Keratinocyte (primary cell): ENCODE results near the gene DIS3L2. TPM values are rescaled to one million over a fixed set of nuclear protein-coding genes. Genes with fewer than 3 reads are reported as not detected.

Experiments used
- DNase-seq: peaks from one replicate; pipeline ENCODE4 v3.0.0-alpha.2; 2011; ENCODE audit warnings: low read depth, missing footprints, low spot score
- FAIRE-seq: peaks from 2 replicates; lab custom pipeline; 2011; peaks lifted over from hg19 to GRCh38; lab: Jason Lieb, UNC
- H2AFZ ChIP-seq: 2 replicates; pipeline ENCODE4 v1.6.0; 2012; ENCODE audit warnings: low read length, control low read depth, inconsistent platforms; ENCODE audit not compliant: control insufficient read depth
- H3K27ac ChIP-seq: 2 replicates; pipeline ENCODE4 v1.5.1; 2011; ENCODE audit warnings: low read length; ENCODE audit not compliant: control insufficient read depth, insufficient read depth
- H3K27me3 ChIP-seq: 3 replicates; pipeline ENCODE4 v1.6.0; 2011; ENCODE audit warnings: low read length; ENCODE audit not compliant: control insufficient read depth, insufficient read depth; ENCODE audit errors: extremely low read depth
- H3K36me3 ChIP-seq, 2 experiments: 2 replicates in 1 of 2; 3 replicates in 1 of 2; pipeline ENCODE4 v1.5.1; 2011; ENCODE audit warnings: low read length in 2 of 2, mild to moderate bottlenecking in 1 of 2; ENCODE audit not compliant: control insufficient read depth in 2 of 2, insufficient read depth in 2 of 2; ENCODE audit errors: extremely low read depth in 1 of 2
- H3K4me1 ChIP-seq: 3 replicates; pipeline ENCODE4 v1.5.1; 2011; ENCODE audit warnings: low read length; ENCODE audit not compliant: control insufficient read depth, insufficient read depth; ENCODE audit errors: extremely low read depth
- H3K4me2 ChIP-seq: 3 replicates; pipeline ENCODE4 v1.6.0; 2011; ENCODE audit warnings: low read depth, low read length; ENCODE audit not compliant: control insufficient read depth, insufficient read depth; ENCODE audit errors: extremely low read depth
- H3K4me3 ChIP-seq, 3 experiments: fragments of 200-600 bp in 1 of 3; sonication (generic) in 1 of 3; 2 replicates in 2 of 3; 3 replicates in 1 of 3; pipeline ENCODE4 v1.5.1; 2011 to 2016; ENCODE audit warnings: low read length in 3 of 3, mild to moderate bottlenecking in 3 of 3, control low read depth in 2 of 3, inconsistent platforms in 1 of 3, low read depth in 1 of 3, mixed read lengths in 1 of 3, mixed run types in 1 of 3, moderate library complexity in 1 of 3; ENCODE audit not compliant: control insufficient read depth in 2 of 3, insufficient read depth in 2 of 3; ENCODE audit errors: extremely low read depth in 1 of 3
- H3K79me2 ChIP-seq: 2 replicates; pipeline ENCODE4 v1.6.0; 2012; ENCODE audit warnings: low read length; ENCODE audit not compliant: control insufficient read depth, insufficient read depth
- H3K9ac ChIP-seq: 3 replicates; pipeline ENCODE4 v1.6.0; 2011; ENCODE audit warnings: low read length; ENCODE audit not compliant: control insufficient read depth, insufficient read depth; ENCODE audit errors: extremely low read depth
- H3K9me1 ChIP-seq: 3 replicates; pipeline ENCODE4 v1.6.0; 2011; ENCODE audit warnings: low read length; ENCODE audit not compliant: control insufficient read depth, insufficient read depth; ENCODE audit errors: extremely low read depth
- H3K9me3 ChIP-seq: 2 replicates; pipeline ENCODE4 v1.5.1; 2012; ENCODE audit warnings: low read depth, low read length; ENCODE audit not compliant: control insufficient read depth
- H4K20me1 ChIP-seq: 3 replicates; pipeline ENCODE4 v1.6.0; 2011; ENCODE audit warnings: low read length; ENCODE audit not compliant: control insufficient read depth, insufficient read depth; ENCODE audit errors: extremely low read depth
- CTCF ChIP-seq, 3 experiments: IDR thresholded peaks in 1 of 3; conservative IDR thresholded peaks in 1 of 3; optimal IDR thresholded peaks in 1 of 3; 2 replicates in 2 of 3; 3 replicates in 1 of 3; pipeline versions ENCODE3 to v1.5.1; 2011; ENCODE audit warnings: low read length in 3 of 3, mild to moderate bottlenecking in 3 of 3, moderate library complexity in 2 of 3, control low read depth in 1 of 3, inconsistent platforms in 1 of 3; ENCODE audit not compliant: insufficient read depth in 2 of 3; ENCODE audit errors: extremely low read depth in 1 of 3
- EZH2 ChIP-seq: IDR thresholded peaks from one replicate; pipeline ENCODE4 v1.6.1; 2012; ENCODE audit warnings: inconsistent platforms, mild to moderate bottlenecking, low read length, moderate library complexity
- dilution Hi-C: fragments of 300-500 bp; cut with MboI; formaldehyde crosslinking; loops from one replicate; pipeline ENCODE4 v1.7.0; 2020; ENCODE audit warnings: low sequenced_read_pairs; ENCODE audit not compliant: extremely low pct_ligation_motif_present
- polyA plus RNA-seq, 5 experiments: library from polyadenylated mRNA; depleted of rRNA in 3 of 5; stranded (reverse) in 3 of 5; stranded (forward) in 1 of 5; unstranded in 1 of 5; fragments of >200 nt; gene quantifications; 1 replicate in 1 of 5; 2 replicates in 3 of 5; 3 replicates in 1 of 5; pipeline versions ENCODE4 v1.2.1 to v1.2.3, GENCODE V29; 2011 to 2012; ENCODE audit warnings: missing spikeins in 2 of 5, low read depth in 1 of 5, low replicate concordance in 1 of 5

The DIS3L2 gene
- polyA plus RNA-seq, 1 donor (not counting 4 experiments of a cell fraction or from before 2014, with no cell fraction given) = 8.6 TPM

DNA sequence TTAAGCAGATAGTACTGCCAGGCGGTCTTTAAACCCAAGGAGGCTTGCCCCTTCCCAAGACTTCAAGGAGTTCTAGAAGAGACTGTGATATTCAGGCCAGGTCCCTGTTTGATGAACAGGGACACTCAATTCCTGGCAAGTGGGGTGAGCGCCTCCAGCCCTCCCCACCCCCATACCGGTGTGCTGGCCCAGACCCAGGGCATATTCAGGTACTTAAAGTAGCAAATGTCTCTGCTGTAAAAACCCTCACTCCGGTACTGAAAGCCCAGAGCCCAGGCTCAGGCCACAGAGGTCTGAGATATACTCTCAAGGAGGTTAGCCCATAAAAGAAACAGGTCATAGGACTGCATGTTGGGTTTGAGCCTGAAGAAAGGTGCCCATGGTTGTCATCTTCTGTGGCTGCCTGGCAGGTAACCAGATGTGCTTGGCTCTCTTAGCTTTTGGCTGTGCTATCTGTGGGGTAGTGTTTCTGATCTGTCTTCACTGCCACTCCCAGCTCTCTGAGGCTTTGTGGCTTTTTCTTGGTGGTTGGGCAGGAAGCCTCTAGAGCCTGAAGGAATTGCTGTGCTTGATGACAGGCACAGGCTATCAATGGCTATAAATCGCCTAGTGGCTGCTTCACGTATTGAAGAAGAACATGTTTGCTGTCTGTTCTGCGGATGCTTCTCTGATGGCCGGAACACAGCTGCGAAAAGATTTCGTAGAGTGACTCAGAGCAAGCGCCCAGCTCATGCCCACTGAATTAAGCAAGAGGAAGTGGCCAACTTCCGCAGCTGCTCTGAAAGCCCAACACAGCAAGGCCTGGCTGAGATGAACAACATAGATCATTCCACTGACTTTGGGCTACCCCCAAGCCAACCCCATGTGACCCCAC lies 353.8 kb downstream of the DIS3L2 start:
- Histone ChIP-seq H3K4me3 (peak overlapping the region in 2 of 3 experiments; percentile 18 to 30), H3K27me3 (no peaks in the 10 kb centered on the region), H3K27ac (peak overlapping the region; percentile 80), H3K79me2 (no peaks in the 10 kb centered on the region), H4K20me1 (no peaks in the 10 kb centered on the region), H2AFZ (peak overlapping the region; percentile 67), H3K9me1 (no peaks in the 10 kb centered on the region), H3K4me1 (peaks cover 33% of the 10 kb centered on the region), H3K9ac (peak overlapping the region; percentile 33), H3K9me3 (no peaks in the 10 kb centered on the region), H3K36me3 (no peaks in the 10 kb centered on the region), H3K4me2 (peak overlapping the region; percentile 79)
- dilution Hi-C loops = no loop called here
- TF ChIP-seq CTCF (optimal IDR thresholded peaks at IDR 0.05 in 1 of 3, IDR thresholded peaks at IDR 0.05 in 1 of 3, conservative IDR thresholded peaks at IDR 0.05 in 1 of 3; ENCODE audit: extremely low read depth in 1 of 3, insufficient read depth in 2 of 3, low read length in 3 of 3) (peak; percentile 45 to 71 (median 60)), EZH2 (no peak)
- peak; percentile 89 for DNase-seq
- peak; percentile 99 for FAIRE-seq

GRCh38 chr2:232315923-232316299 lies 354.4 kb downstream of the DIS3L2 start:
- Histone ChIP-seq H3K79me2 (no peaks in the 10 kb centered on the region), H4K20me1 (no peaks in the 10 kb centered on the region), H3K9me3 (no peaks in the 10 kb centered on the region), H3K36me3 (no peaks in the 10 kb centered on the region), H3K27me3 (no peaks in the 10 kb centered on the region), H2AFZ (peak overlapping the region; percentile 67), H3K27ac (peak overlapping the region; percentile 80), H3K4me3 (peak overlapping the region in 1 of 3 experiments; percentile 5), H3K4me2 (peak overlapping the region; percentile 79), H3K9ac (peak overlapping the region; percentile 33), H3K9me1 (no peaks in the 10 kb centered on the region), H3K4me1 (peaks cover 27% of the 10 kb centered on the region)
- dilution Hi-C loops = no loop called here
- TF ChIP-seq CTCF (optimal IDR thresholded peaks at IDR 0.05 in 1 of 3, IDR thresholded peaks at IDR 0.05 in 1 of 3, conservative IDR thresholded peaks at IDR 0.05 in 1 of 3; ENCODE audit: extremely low read depth in 1 of 3, insufficient read depth in 2 of 3, low read length in 3 of 3) (no peak), EZH2 (no peak)
- DNase-seq (no peak), FAIRE-seq (no peak)
